HEK293 (cell line): Measurements from ENCODE around the gene ABHD12B.
A peak's percentile ranks its signal among the peaks of the same experiment; 100 is the strongest.

Source experiments
- EGR2 ChIP-seq: fragments of 450-650 bp; formaldehyde crosslinking; IDR thresholded peaks from 2 replicates; pipeline ENCODE4 v1.5.1; 2016; ENCODE audit warnings: low read depth, missing biosample characterization, missing genetic modification characterization
- GFI1B ChIP-seq: fragments of 450-650 bp; formaldehyde crosslinking; IDR thresholded peaks from 2 replicates; pipeline ENCODE4 v1.5.1; 2016; ENCODE audit warnings: missing biosample characterization, missing genetic modification characterization
- HOXA7 ChIP-seq: sonication (generic); formaldehyde crosslinking; IDR thresholded peaks from 2 replicates; pipeline ENCODE4 v1.8.1; 2022; ENCODE audit warnings: missing genetic modification reagents, borderline replicate concordance
- HOXD13 ChIP-seq: sonication (generic); formaldehyde crosslinking; IDR thresholded peaks from 2 replicates; pipeline ENCODE4 v1.8.0; 2022; ENCODE audit warnings: missing genetic modification reagents, borderline replicate concordance
- KLF1 ChIP-seq: fragments of 450-650 bp; formaldehyde crosslinking; IDR thresholded peaks from 2 replicates; pipeline ENCODE4 v1.5.1; 2016; ENCODE audit warnings: missing biosample characterization, missing genetic modification characterization
- SCRT2 ChIP-seq: fragments of 450-650 bp; formaldehyde crosslinking; IDR thresholded peaks from 2 replicates; pipeline ENCODE4 v1.5.1; 2016; ENCODE audit warnings: missing biosample characterization, missing genetic modification characterization
- TCF7L2 ChIP-seq: IDR thresholded peaks from 2 replicates; pipeline ENCODE4 v1.6.1; 2011; ENCODE audit warnings: low read depth, mild to moderate bottlenecking, inconsistent platforms, low read length, moderate library complexity, borderline replicate concordance
- YY2 ChIP-seq: fragments of 450-650 bp; formaldehyde crosslinking; IDR thresholded peaks from 2 replicates; pipeline ENCODE4 v1.5.1; 2016; ENCODE audit warnings: missing biosample characterization, missing genetic modification characterization
- ZFHX2 ChIP-seq: fragments of 450-650 bp; formaldehyde crosslinking; conservative IDR thresholded peaks from 2 replicates; pipeline ENCODE4 v1.5.1; 2016; ENCODE audit warnings: missing biosample characterization, missing genetic modification characterization
- ZNF140 ChIP-seq: fragments of 450-650 bp; formaldehyde crosslinking; IDR thresholded peaks from 2 replicates; pipeline ENCODE4 v1.5.1; 2016; ENCODE audit warnings: missing biosample characterization, missing genetic modification characterization
- ZNF2 ChIP-seq: fragments of 450-650 bp; formaldehyde crosslinking; IDR thresholded peaks from 2 replicates; pipeline ENCODE4 v1.5.1; 2016; ENCODE audit warnings: missing biosample characterization, missing genetic modification characterization
- ZNF221 ChIP-seq: fragments of 450-650 bp; formaldehyde crosslinking; IDR thresholded peaks from 2 replicates; pipeline ENCODE4 v1.5.1; 2017; ENCODE audit warnings: missing biosample characterization, missing genetic modification characterization, borderline replicate concordance
- ZNF23 ChIP-seq: fragments of 450-650 bp; formaldehyde crosslinking; IDR thresholded peaks from 2 replicates; pipeline ENCODE4 v1.5.1; 2016; ENCODE audit warnings: missing biosample characterization, missing genetic modification characterization, borderline replicate concordance
- ZNF394 ChIP-seq: fragments of 450-650 bp; formaldehyde crosslinking; IDR thresholded peaks from 2 replicates; pipeline ENCODE4 v1.5.1; 2016; ENCODE audit warnings: missing biosample characterization, missing genetic modification characterization, mild to moderate bottlenecking, moderate library complexity, borderline replicate concordance
- ZNF501 ChIP-seq: fragments of 450-650 bp; formaldehyde crosslinking; IDR thresholded peaks from 2 replicates; pipeline ENCODE4 v1.5.1; 2016; ENCODE audit warnings: missing biosample characterization, missing genetic modification characterization
- ZNF530 ChIP-seq: fragments of 450-650 bp; formaldehyde crosslinking; IDR thresholded peaks from 2 replicates; pipeline ENCODE4 v1.5.1; 2016; ENCODE audit warnings: low read depth, missing biosample characterization, missing genetic modification characterization
- ZNF585B ChIP-seq: fragments of 450-650 bp; formaldehyde crosslinking; IDR thresholded peaks from 2 replicates; pipeline ENCODE4 v1.5.1; 2016; ENCODE audit warnings: missing biosample characterization, missing genetic modification characterization
- ZNF660 ChIP-seq: fragments of 450-650 bp; IDR thresholded peaks from 2 replicates; pipeline ENCODE4 v1.5.1; 2018; ENCODE audit warnings: missing biosample characterization, mild to moderate bottlenecking, missing genetic modification characterization
- ZNF830 ChIP-seq: fragments of 450-650 bp; IDR thresholded peaks from 2 replicates; pipeline ENCODE4 v1.5.0; 2018; ENCODE audit warnings: missing biosample characterization, missing genetic modification characterization, low read depth, mild to moderate bottlenecking, moderate library complexity
- ZNF837 ChIP-seq: fragments of 450-650 bp; formaldehyde crosslinking; IDR thresholded peaks from 2 replicates; pipeline ENCODE4 v1.5.1; 2016; ENCODE audit warnings: missing biosample characterization, missing genetic modification characterization
- ZSCAN16 ChIP-seq: fragments of 450-650 bp; formaldehyde crosslinking; IDR thresholded peaks from 2 replicates; pipeline ENCODE4 v1.5.1; 2016; ENCODE audit warnings: missing biosample characterization, missing genetic modification characterization
- ZSCAN23 ChIP-seq: fragments of 450-650 bp; formaldehyde crosslinking; IDR thresholded peaks from 2 replicates; pipeline ENCODE4 v1.5.1; 2016; ENCODE audit warnings: missing biosample characterization, missing genetic modification characterization
- TF ChIP-seq, protein P1 (sequence below): fragments of 450-650 bp; formaldehyde crosslinking; IDR thresholded peaks from 2 replicates; pipeline ENCODE4 v1.5.1; 2016; ENCODE audit warnings: missing biosample characterization, missing genetic modification characterization
- TF ChIP-seq, protein P2 (sequence below): fragments of 450-650 bp; formaldehyde crosslinking; IDR thresholded peaks from 2 replicates; pipeline ENCODE4 v1.5.1; 2017; ENCODE audit warnings: missing biosample characterization, missing genetic modification characterization
- TF ChIP-seq, protein P3 (sequence below): fragments of 450-650 bp; formaldehyde crosslinking; IDR thresholded peaks from 2 replicates; pipeline ENCODE4 v1.5.1; 2016; ENCODE audit warnings: missing biosample characterization, missing genetic modification characterization, borderline replicate concordance
- TF ChIP-seq, protein P4 (sequence below): fragments of 450-650 bp; formaldehyde crosslinking; IDR thresholded peaks from 2 replicates; pipeline ENCODE4 v1.5.1; 2016; ENCODE audit warnings: missing biosample characterization, missing genetic modification characterization
- TF ChIP-seq, protein P5 (sequence below): fragments of 450-650 bp; IDR thresholded peaks from 2 replicates; pipeline ENCODE4 v1.5.1; 2018; ENCODE audit warnings: missing biosample characterization, mild to moderate bottlenecking, missing genetic modification characterization

Gene ABHD12B

DNA sequence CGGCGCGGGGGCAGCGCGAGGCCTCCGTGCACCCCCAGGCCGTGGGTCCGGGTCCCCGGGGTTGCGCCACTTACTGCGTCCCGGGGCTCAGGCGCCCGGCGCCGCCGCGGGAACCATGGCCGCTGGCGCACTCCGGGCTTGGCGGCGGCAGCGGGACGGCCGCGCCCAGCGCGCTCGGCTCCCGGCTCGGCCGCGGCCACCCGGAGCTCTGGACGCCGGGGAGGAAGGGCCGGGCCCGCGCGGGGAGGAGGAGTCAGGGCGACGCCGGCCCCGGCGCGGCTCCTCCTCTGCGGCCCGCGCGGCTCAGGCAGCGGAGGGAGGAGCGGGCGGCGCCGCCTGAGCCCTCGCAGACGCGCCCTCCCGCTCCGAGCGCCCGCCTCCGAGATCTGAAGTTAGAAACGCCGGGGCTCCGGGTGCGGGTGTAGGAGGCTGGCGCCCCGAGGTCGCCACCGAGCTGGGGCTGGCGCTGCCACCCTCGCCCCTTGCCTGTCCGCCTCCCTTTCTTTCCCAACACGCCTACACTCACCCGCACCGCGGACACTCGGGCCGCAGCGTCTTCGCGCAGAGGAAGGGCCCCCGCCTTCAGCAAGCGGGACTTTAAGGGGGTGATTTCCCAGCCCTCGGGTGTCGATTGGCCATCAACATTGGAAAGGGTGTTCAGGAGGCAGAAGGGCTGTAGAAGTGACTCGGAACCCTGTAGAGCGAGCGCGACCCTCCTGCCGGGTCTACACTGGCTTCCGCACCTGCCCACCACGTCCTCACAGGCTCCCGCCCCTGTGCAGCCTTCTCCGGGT, 40.7 kb upstream of the ABHD12B start, which contains the start of gene NIN (continued):
- TF ChIP-seq ZNF501 (tag by site-specific recombination) (peak; percentile 38; the same call in 1 of the 2 replicates), ZFHX2 (tag by site-specific recombination) (peak; percentile 89), ZNF837 (tag by site-specific recombination) (no peak), ZNF2 (tag by site-specific recombination) (0 out of 2 replicates have a peak, but pooled peaks have one; percentile 35), SCRT2 (tag by site-specific recombination) (no peak), ZSCAN23 (tag by site-specific recombination) (no peak), YY2 (tag by site-specific recombination) (no peak), TCF7L2 (no peak), GFI1B (tag by site-specific recombination) (no peak), EGR2 (tag by site-specific recombination) (peak; percentile 83), ZNF23 (tag by site-specific recombination) (no peak), ZNF221 (tag by site-specific recombination) (no peak), ZNF585B (no peak), HOXA7 (CRISPR knock-in tag) (no peak), HOXD13 (CRISPR knock-in tag) (no peak), ZNF660 (tag by site-specific recombination) (no peak), ZNF140 (tag by site-specific recombination) (no peak), ZSCAN16 (tag by site-specific recombination) (no peak), ZNF830 (tag by site-specific recombination) (no peak), KLF1 (tag by site-specific recombination) (no peak; the same call in 1 of the 2 replicates), ZNF394 (tag by site-specific recombination) (no peak), ZNF530 (tag by site-specific recombination) (no peak)
- TF ChIP-seq, protein P1, sequence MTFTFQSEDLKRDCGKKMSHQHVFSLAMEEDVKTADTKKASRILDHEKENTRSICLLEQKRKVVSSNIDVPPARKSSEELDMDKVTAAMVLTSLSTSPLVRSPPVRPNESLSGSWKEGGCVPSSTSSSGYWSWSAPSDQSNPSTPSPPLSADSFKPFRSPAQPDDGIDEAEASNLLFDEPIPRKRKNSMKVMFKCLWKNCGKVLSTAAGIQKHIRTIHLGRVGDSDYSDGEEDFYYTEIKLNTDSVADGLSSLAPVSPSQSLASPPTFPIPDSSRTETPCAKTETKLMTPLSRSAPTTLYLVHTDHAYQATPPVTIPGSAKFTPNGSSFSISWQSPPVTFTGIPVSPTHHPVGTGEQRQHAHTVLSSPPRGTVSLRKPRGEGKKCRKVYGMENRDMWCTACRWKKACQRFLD (tag by site-specific recombination): no peak
- TF ChIP-seq, protein P2, sequence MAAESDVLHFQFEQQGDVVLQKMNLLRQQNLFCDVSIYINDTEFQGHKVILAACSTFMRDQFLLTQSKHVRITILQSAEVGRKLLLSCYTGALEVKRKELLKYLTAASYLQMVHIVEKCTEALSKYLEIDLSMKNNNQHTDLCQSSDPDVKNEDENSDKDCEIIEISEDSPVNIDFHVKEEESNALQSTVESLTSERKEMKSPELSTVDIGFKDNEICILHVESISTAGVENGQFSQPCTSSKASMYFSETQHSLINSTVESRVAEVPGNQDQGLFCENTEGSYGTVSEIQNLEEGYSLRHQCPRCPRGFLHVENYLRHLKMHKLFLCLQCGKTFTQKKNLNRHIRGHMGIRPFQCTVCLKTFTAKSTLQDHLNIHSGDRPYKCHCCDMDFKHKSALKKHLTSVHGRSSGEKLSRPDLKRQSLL: 0 out of 2 replicates have a peak, but pooled peaks have one; percentile 18
- TF ChIP-seq, protein P3, sequence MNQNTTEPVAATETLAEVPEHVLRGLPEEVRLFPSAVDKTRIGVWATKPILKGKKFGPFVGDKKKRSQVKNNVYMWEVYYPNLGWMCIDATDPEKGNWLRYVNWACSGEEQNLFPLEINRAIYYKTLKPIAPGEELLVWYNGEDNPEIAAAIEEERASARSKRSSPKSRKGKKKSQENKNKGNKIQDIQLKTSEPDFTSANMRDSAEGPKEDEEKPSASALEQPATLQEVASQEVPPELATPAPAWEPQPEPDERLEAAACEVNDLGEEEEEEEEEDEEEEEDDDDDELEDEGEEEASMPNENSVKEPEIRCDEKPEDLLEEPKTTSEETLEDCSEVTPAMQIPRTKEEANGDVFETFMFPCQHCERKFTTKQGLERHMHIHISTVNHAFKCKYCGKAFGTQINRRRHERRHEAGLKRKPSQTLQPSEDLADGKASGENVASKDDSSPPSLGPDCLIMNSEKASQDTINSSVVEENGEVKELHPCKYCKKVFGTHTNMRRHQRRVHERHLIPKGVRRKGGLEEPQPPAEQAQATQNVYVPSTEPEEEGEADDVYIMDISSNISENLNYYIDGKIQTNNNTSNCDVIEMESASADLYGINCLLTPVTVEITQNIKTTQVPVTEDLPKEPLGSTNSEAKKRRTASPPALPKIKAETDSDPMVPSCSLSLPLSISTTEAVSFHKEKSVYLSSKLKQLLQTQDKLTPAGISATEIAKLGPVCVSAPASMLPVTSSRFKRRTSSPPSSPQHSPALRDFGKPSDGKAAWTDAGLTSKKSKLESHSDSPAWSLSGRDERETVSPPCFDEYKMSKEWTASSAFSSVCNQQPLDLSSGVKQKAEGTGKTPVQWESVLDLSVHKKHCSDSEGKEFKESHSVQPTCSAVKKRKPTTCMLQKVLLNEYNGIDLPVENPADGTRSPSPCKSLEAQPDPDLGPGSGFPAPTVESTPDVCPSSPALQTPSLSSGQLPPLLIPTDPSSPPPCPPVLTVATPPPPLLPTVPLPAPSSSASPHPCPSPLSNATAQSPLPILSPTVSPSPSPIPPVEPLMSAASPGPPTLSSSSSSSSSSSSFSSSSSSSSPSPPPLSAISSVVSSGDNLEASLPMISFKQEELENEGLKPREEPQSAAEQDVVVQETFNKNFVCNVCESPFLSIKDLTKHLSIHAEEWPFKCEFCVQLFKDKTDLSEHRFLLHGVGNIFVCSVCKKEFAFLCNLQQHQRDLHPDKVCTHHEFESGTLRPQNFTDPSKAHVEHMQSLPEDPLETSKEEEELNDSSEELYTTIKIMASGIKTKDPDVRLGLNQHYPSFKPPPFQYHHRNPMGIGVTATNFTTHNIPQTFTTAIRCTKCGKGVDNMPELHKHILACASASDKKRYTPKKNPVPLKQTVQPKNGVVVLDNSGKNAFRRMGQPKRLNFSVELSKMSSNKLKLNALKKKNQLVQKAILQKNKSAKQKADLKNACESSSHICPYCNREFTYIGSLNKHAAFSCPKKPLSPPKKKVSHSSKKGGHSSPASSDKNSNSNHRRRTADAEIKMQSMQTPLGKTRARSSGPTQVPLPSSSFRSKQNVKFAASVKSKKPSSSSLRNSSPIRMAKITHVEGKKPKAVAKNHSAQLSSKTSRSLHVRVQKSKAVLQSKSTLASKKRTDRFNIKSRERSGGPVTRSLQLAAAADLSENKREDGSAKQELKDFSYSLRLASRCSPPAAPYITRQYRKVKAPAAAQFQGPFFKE: no peak
- TF ChIP-seq, protein P4, sequence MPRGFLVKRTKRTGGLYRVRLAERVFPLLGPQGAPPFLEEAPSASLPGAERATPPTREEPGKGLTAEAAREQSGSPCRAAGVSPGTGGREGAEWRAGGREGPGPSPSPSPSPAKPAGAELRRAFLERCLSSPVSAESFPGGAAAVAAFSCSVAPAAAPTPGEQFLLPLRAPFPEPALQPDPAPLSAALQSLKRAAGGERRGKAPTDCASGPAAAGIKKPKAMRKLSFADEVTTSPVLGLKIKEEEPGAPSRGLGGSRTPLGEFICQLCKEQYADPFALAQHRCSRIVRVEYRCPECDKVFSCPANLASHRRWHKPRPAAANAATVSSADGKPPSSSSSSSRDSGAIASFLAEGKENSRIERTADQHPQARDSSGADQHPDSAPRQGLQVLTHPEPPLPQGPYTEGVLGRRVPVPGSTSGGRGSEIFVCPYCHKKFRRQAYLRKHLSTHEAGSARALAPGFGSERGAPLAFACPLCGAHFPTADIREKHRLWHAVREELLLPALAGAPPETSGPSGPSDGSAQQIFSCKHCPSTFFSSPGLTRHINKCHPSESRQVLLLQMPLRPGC: no peak
- TF ChIP-seq, protein P5, sequence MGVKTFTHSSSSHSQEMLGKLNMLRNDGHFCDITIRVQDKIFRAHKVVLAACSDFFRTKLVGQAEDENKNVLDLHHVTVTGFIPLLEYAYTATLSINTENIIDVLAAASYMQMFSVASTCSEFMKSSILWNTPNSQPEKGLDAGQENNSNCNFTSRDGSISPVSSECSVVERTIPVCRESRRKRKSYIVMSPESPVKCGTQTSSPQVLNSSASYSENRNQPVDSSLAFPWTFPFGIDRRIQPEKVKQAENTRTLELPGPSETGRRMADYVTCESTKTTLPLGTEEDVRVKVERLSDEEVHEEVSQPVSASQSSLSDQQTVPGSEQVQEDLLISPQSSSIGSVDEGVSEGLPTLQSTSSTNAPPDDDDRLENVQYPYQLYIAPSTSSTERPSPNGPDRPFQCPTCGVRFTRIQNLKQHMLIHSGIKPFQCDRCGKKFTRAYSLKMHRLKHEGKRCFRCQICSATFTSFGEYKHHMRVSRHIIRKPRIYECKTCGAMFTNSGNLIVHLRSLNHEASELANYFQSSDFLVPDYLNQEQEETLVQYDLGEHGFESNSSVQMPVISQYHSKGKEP (tag by site-specific recombination): no peak
